IMR-90 (cell line): ENCODE measurements around the gene KCNK17. TPM values are rescaled to one million over a fixed set of nuclear protein-coding genes. Genes with fewer than 3 reads are reported as not detected.

ENCODE experiments used
- ATAC-seq: fragments of 200-7000 bp; cut with Tn5 transposase; 2 replicates; pipeline ENCODE4 v1.9.1; 2020; ENCODE audit warnings: low read depth, mild to moderate bottlenecking, moderate library complexity
- BruUV-seq: library from RNA; stranded (reverse); fragments of 400-500 nt; replicated peaks from 2 replicates; lab custom pipeline; 2021; lab: Mats Ljungman, UMichigan
- CTCF ChIA-PET: fragments of 300-600 bp; formaldehyde crosslinking; extraction: SDS; loops from one replicate; lab custom pipeline; 2021; ENCODE audit warnings: antibody characterized with exemption; lab: Yijun Ruan, JAX
- POLR2A ChIA-PET: fragments of 300-600 bp; sonication (Branson Sonifier 250); formaldehyde crosslinking; loops from one replicate; lab custom pipeline; 2022; ENCODE audit warnings: antibody characterized with exemption; ENCODE audit not compliant: unreplicated experiment; lab: Charles Lee
- DNase-seq: peaks from one replicate; pipeline ENCODE4 v3.0.0; 2013
- H2AFZ ChIP-seq: replicated peaks from 2 replicates; pipeline ENCODE3; 2013; ENCODE audit warnings: low read length, mild to moderate bottlenecking; ENCODE audit not compliant: poor library complexity
- H2AK5ac ChIP-seq: 2 replicates; pipeline ENCODE4 v1.6.1; 2013; ENCODE audit warnings: low read depth, low read length, inconsistent platforms
- H2AK9ac ChIP-seq: replicated peaks from 2 replicates; pipeline ENCODE3; 2013; ENCODE audit warnings: mild to moderate bottlenecking, low read depth, low read length, moderate library complexity; ENCODE audit not compliant: poor library complexity
- H2BK120ac ChIP-seq: 2 replicates; pipeline ENCODE4 v1.6.1; 2013; ENCODE audit warnings: low read depth, low read length, inconsistent platforms
- H2BK15ac ChIP-seq: 3 replicates; pipeline ENCODE4 v1.6.1; 2013; ENCODE audit warnings: low read depth, low read length, inconsistent platforms
- H2BK20ac ChIP-seq: 2 replicates; pipeline ENCODE4 v1.6.1; 2013; ENCODE audit warnings: low read depth, mild to moderate bottlenecking, inconsistent platforms, low read length, moderate library complexity
- H2BK5ac ChIP-seq: 2 replicates; pipeline ENCODE4 v1.6.1; 2013; ENCODE audit warnings: mild to moderate bottlenecking, low read depth, low read length, inconsistent platforms; ENCODE audit not compliant: poor library complexity, severe bottlenecking
- H3K14ac ChIP-seq: replicated peaks from 2 replicates; pipeline ENCODE4 v1.6.1; 2013; ENCODE audit warnings: low read depth, low read length, inconsistent platforms
- H3K18ac ChIP-seq: 2 replicates; pipeline ENCODE4 v1.6.1; 2013; ENCODE audit warnings: low read depth, low read length, control low read depth
- H3K23ac ChIP-seq: 2 replicates; pipeline ENCODE4 v1.6.1; 2013; ENCODE audit warnings: low read depth, low read length, inconsistent platforms
- H3K27ac ChIP-seq: 2 replicates; pipeline ENCODE4 v1.5.1; 2013; ENCODE audit warnings: mild to moderate bottlenecking, control low read depth, low read length; ENCODE audit not compliant: insufficient read depth
- H3K27me3 ChIP-seq: 2 replicates; pipeline ENCODE4 v1.6.1; 2013; ENCODE audit warnings: low read length; ENCODE audit not compliant: control insufficient read depth, insufficient read depth
- H3K36me3 ChIP-seq: 2 replicates; pipeline ENCODE4 v1.6.1; 2013; ENCODE audit warnings: low read length, mixed read lengths; ENCODE audit not compliant: control insufficient read depth, insufficient read depth
- H3K4ac ChIP-seq: 2 replicates; pipeline ENCODE4 v1.6.1; 2013; ENCODE audit warnings: low read depth, low read length, inconsistent platforms
- H3K4me1 ChIP-seq: 2 replicates; pipeline ENCODE4 v1.6.1; 2013; ENCODE audit warnings: low read length, mixed read lengths; ENCODE audit not compliant: control insufficient read depth, insufficient read depth
- H3K4me2 ChIP-seq: 2 replicates; pipeline ENCODE4 v1.6.1; 2013; ENCODE audit warnings: low read depth, mild to moderate bottlenecking, control low read depth, low read length, moderate library complexity
- H3K4me3 ChIP-seq: 2 replicates; pipeline ENCODE4 v1.5.1; 2013; ENCODE audit warnings: low read depth, mild to moderate bottlenecking, control low read depth, low read length, moderate library complexity; ENCODE audit not compliant: insufficient read depth
- H3K56ac ChIP-seq: 2 replicates; pipeline ENCODE4 v1.6.1; 2013; ENCODE audit warnings: low read length, inconsistent platforms; ENCODE audit not compliant: insufficient read depth; ENCODE audit errors: extremely low read depth
- H3K79me1 ChIP-seq, 2 experiments: 2 replicates each; pipeline ENCODE4 v1.6.1; 2013; ENCODE audit warnings: low read length in 2 of 2, inconsistent platforms in 1 of 2, low read depth in 1 of 2
- H3K9ac ChIP-seq: 2 replicates; pipeline ENCODE4 v1.6.1; 2013; ENCODE audit warnings: low read depth, low read length, control low read depth
- H3K9me1 ChIP-seq: 2 replicates; pipeline ENCODE4 v1.6.1; 2013; ENCODE audit warnings: low read length, inconsistent platforms; ENCODE audit not compliant: insufficient read depth
- H3K9me3 ChIP-seq: 2 replicates; pipeline ENCODE4 v1.6.1; 2013; ENCODE audit warnings: low read length; ENCODE audit not compliant: control insufficient read depth, insufficient read depth
- H4K20me1 ChIP-seq: 2 replicates; pipeline ENCODE4 v1.6.1; 2013; ENCODE audit warnings: low read length, inconsistent platforms; ENCODE audit not compliant: insufficient read depth
- H4K5ac ChIP-seq: 2 replicates; pipeline ENCODE4 v1.6.1; 2013; ENCODE audit warnings: mild to moderate bottlenecking, low read depth, low read length, control low read depth
- H4K8ac ChIP-seq, 2 experiments: 2 replicates each; pipeline ENCODE4 v1.6.1; 2013; ENCODE audit warnings: low read depth in 2 of 2, low read length in 2 of 2, control low read depth in 1 of 2, inconsistent platforms in 1 of 2
- H4K91ac ChIP-seq: 2 replicates; pipeline ENCODE4 v1.6.1; 2013; ENCODE audit warnings: low read depth, low read length, inconsistent platforms; ENCODE audit not compliant: insufficient read depth
- BHLHE40 ChIP-seq: fragments of 150-350 bp; IDR thresholded peaks from 2 replicates; pipeline ENCODE4 v1.6.1; 2016; ENCODE audit warnings: mild to moderate bottlenecking, low read depth, low read length
- CHD1 ChIP-seq: IDR thresholded peaks from 2 replicates; pipeline ENCODE4 v1.6.1; 2012; ENCODE audit warnings: low read depth, low read length, improper control_type of control experiment
- FOS ChIP-seq: fragments of 150-350 bp; IDR thresholded peaks from 2 replicates; pipeline ENCODE4 v1.6.1; 2016; ENCODE audit warnings: low read depth, low read length
- MAFK ChIP-seq: IDR thresholded peaks from 2 replicates; pipeline ENCODE4 v1.6.1; 2012; ENCODE audit warnings: low read depth, low read length, improper control_type of control experiment
- MAZ ChIP-seq: IDR thresholded peaks from 2 replicates; pipeline ENCODE4 v1.6.1; 2012; ENCODE audit warnings: low read depth, mild to moderate bottlenecking, low read length, improper control_type of control experiment, moderate library complexity, borderline replicate concordance
- POLR2A ChIP-seq: IDR thresholded peaks from 2 replicates; pipeline ENCODE4 v1.6.1; 2012; ENCODE audit warnings: mild to moderate bottlenecking, low read depth, low read length
- RCOR1 ChIP-seq: IDR thresholded peaks from 2 replicates; pipeline ENCODE4 v1.6.1; 2012; ENCODE audit warnings: mild to moderate bottlenecking, low read length, improper control_type of control experiment; ENCODE audit not compliant: insufficient replicate concordance
- RFX5 ChIP-seq: IDR thresholded peaks from 2 replicates; pipeline ENCODE4 v1.8.0; 2012; ENCODE audit warnings: low read depth, mild to moderate bottlenecking, low read length, moderate library complexity
- WGBS, 2 experiments: methylation state at CpG; one replicate each; pipeline versions ENCODE4 v1.1.5 to v1.1.7; 2013; ENCODE audit warnings: missing lambda C conversion rate in 2 of 2; ENCODE audit not compliant: insufficient read length in 1 of 2; ENCODE audit errors: extremely low coverage in 2 of 2; 5-methylcytosine and 5-hydroxymethylcytosine counted together
- dilution Hi-C: fragments of 300-500 bp; cut with HindIII; formaldehyde crosslinking; loops from one replicate; pipeline ENCODE4 v1.14.3; 2018; ENCODE audit warnings: low sequenced_read_pairs; ENCODE audit not compliant: unreplicated experiment
- in situ Hi-C: fragments of 300-500 bp; cut with MboI; formaldehyde crosslinking; loops from 3 replicates; pipeline ENCODE4 v1.14.3; 2019; ENCODE audit warnings: low sequenced_read_pairs, inconsistent platforms, mixed read lengths
- intact Hi-C: fragments of 100-400 bp; cut with micrococcal nuclease; formaldehyde crosslinking; loops from 2 replicates; pipeline ENCODE4 v1.10.0; 2022
- polyA plus RNA-seq, 3 experiments: library from polyadenylated mRNA; depleted of rRNA; stranded (reverse); fragments of >200 nt; gene quantifications; 2 replicates each; pipeline ENCODE4 v1.2.3, GENCODE V29; 2012; ENCODE audit warnings: low replicate concordance in 1 of 3
- total RNA-seq: library from RNA; depleted of rRNA; stranded (reverse); fragments of >200 nt; gene quantifications from 2 replicates; pipeline ENCODE4 v1.2.3, GENCODE V29; 2012
- TF ChIP-seq, protein P1 (sequence below): fragments of 150-350 bp; IDR thresholded peaks from 2 replicates; pipeline ENCODE4 v1.6.1; 2017; ENCODE audit warnings: mild to moderate bottlenecking, antibody characterized with exemption, low read length, low read depth
- TF ChIP-seq, protein P2 (sequence below): fragments of 150-350 bp; IDR thresholded peaks from 2 replicates; pipeline ENCODE4 v1.6.1; 2016; ENCODE audit warnings: low read depth, mild to moderate bottlenecking, low read length, moderate library complexity, borderline replicate concordance

KCNK17 gene
- total and polyA plus RNA-seq, 2 of the 4 experiments (the other 2 are of a cell fraction), result not detected

DNA sequence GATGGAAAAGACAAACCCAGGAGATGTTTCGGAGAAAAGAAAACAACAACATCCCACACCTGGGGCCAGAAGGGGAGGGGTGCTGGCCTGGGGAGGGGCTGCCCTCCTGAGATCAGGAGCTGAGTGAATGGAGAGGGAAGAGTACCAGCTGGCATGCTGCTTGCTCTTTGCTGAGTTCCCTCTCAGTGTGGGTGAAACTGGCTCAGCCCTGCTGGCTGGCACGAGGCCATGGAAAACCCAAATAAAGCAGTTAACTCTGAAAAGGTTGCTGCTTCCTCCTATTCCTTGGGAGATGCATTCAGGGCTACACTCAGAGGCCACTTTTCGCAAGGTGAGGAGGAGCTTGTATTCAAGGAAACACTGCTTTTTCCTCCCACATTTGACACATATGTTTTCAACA lies 16.3 kb upstream of the KCNK17 start:
- no CpG with 5 or more reads among the region's 3 CpGs for WGBS, 2 experiments
- in situ Hi-C loops, result no loop called here
- no peak overlapping the region for H4K91ac ChIP-seq
- no peak overlapping the region for H3K4me3 ChIP-seq
- H3K9me3 ChIP-seq, result no peaks in the 10 kb centered on the region
- ChIA-PET POLR2A (no interaction called here), CTCF (no interaction called here)
- no peak overlapping the region for H3K14ac ChIP-seq
- H2AFZ ChIP-seq, result no peak overlapping the region
- DNase-seq (no peak), ATAC-seq (no peak)
- no peak overlapping the region for H3K9ac ChIP-seq
- H3K27me3 ChIP-seq, result no peaks in the 10 kb centered on the region; the same call in 1 of the 2 replicates
- intact Hi-C loops, result no loop called here
- H2AK5ac ChIP-seq, result no peak overlapping the region
- H3K79me1 ChIP-seq, result no peaks in the 10 kb centered on the region
- H4K5ac ChIP-seq, result no peak overlapping the region
- H4K20me1 ChIP-seq, result no peaks in the 10 kb centered on the region
- H3K4ac ChIP-seq, result no peak overlapping the region
- no peak overlapping the region for H2BK120ac ChIP-seq
- no peak overlapping the region for H3K56ac ChIP-seq
- no TSS peak for BruUV-seq
- H2BK20ac ChIP-seq, result no peak overlapping the region
- no peaks in the 10 kb centered on the region for H3K9me1 ChIP-seq
- H3K18ac ChIP-seq, result no peak overlapping the region
- no peak overlapping the region for H2BK5ac ChIP-seq
- no peak overlapping the region for H2AK9ac ChIP-seq
- no peaks in the 10 kb centered on the region for H3K4me1 ChIP-seq
- H3K27ac ChIP-seq, result no peak overlapping the region
- H3K4me2 ChIP-seq, result no peak overlapping the region
- no peaks in the 10 kb centered on the region for H3K36me3 ChIP-seq
- no peak overlapping the region for H4K8ac ChIP-seq
- H2BK15ac ChIP-seq, result no peak overlapping the region
- TF ChIP-seq MAZ, result no peak
- no peak for TF ChIP-seq BHLHE40
- TF ChIP-seq, protein P1, sequence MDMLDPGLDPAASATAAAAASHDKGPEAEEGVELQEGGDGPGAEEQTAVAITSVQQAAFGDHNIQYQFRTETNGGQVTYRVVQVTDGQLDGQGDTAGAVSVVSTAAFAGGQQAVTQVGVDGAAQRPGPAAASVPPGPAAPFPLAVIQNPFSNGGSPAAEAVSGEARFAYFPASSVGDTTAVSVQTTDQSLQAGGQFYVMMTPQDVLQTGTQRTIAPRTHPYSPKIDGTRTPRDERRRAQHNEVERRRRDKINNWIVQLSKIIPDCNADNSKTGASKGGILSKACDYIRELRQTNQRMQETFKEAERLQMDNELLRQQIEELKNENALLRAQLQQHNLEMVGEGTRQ, result no peak
- TF ChIP-seq RCOR1, result no peak
- TF ChIP-seq FOS, result no peak
- TF ChIP-seq RFX5, result no peak
- no peak for TF ChIP-seq CHD1
- TF ChIP-seq, protein P2, sequence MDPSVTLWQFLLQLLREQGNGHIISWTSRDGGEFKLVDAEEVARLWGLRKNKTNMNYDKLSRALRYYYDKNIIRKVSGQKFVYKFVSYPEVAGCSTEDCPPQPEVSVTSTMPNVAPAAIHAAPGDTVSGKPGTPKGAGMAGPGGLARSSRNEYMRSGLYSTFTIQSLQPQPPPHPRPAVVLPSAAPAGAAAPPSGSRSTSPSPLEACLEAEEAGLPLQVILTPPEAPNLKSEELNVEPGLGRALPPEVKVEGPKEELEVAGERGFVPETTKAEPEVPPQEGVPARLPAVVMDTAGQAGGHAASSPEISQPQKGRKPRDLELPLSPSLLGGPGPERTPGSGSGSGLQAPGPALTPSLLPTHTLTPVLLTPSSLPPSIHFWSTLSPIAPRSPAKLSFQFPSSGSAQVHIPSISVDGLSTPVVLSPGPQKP, result no peak
- no peak for TF ChIP-seq MAFK
- no peak for TF ChIP-seq POLR2A
- dilution Hi-C loops, result no loop called here
- H3K23ac ChIP-seq, result no peak overlapping the region
